ENCODE results near the gene RNPC3.
"Not testable (repeated sequence)": the region's sequence is repeated elsewhere in the genome, so short reads cannot be mapped to it uniquely, and the experiment has no call there.

The RNPC3 gene

GRCh38 chr1:103576784-103577183 is 51.3 kb downstream of the RNPC3 start:
- not testable (repeated sequence) for H3K4me3 Mint-ChIP-seq, H3K9me3 Mint-ChIP-seq

GRCh38 chr1:103582464-103582863 is 57.0 kb downstream of the RNPC3 start:
- H3K27ac Mint-ChIP-seq = no peak overlapping the region
- H3K4me3 Mint-ChIP-seq = no peak overlapping the region

More at GRCh38 chr1:103576784-103577183, 51.3 kb downstream of the RNPC3 start:
- not testable (repeated sequence) for H3K27ac Mint-ChIP-seq; H3K4me1 Mint-ChIP-seq (ENCODE audit: low read depth); H3K36me3 Mint-ChIP-seq (ENCODE audit: low read depth); H3K27me3 Mint-ChIP-seq (ENCODE audit: low read depth)

GRCh38 chr1:103583887-103584286 is 58.4 kb downstream of the RNPC3 start:
- no peak overlapping the region for H3K4me3 Mint-ChIP-seq
- H3K9me3 Mint-ChIP-seq = peaks cover 3% of the 10 kb centered on the region
- H3K27me3 Mint-ChIP-seq (ENCODE audit: low read depth) = no peaks in the 10 kb centered on the region
- no peak overlapping the region for H3K27ac Mint-ChIP-seq
- H3K4me1 Mint-ChIP-seq (ENCODE audit: low read depth) = no peaks in the 10 kb centered on the region
- H3K36me3 Mint-ChIP-seq (ENCODE audit: low read depth) = no peaks in the 10 kb centered on the region

More at GRCh38 chr1:103582464-103582863, 57.0 kb downstream of the RNPC3 start:
- Mint-ChIP-seq H3K27me3 (ENCODE audit: low read depth) (no peaks in the 10 kb centered on the region), H3K36me3 (ENCODE audit: low read depth) (no peaks in the 10 kb centered on the region), H3K4me1 (ENCODE audit: low read depth) (no peaks in the 10 kb centered on the region), H3K9me3 (no peaks in the 10 kb centered on the region)

GRCh38 chr1:103584537-103584936 is 59.0 kb downstream of the RNPC3 start:
- H3K27me3 Mint-ChIP-seq (ENCODE audit: low read depth) = no peaks in the 10 kb centered on the region
- H3K4me3 Mint-ChIP-seq = no peak overlapping the region
- no peak overlapping the region for H3K27ac Mint-ChIP-seq

GRCh38 chr1:103602740-103603139 is 77.2 kb downstream of the RNPC3 start:
- not testable (repeated sequence) for H3K4me3 Mint-ChIP-seq; H3K9me3 Mint-ChIP-seq; H3K27me3 Mint-ChIP-seq (ENCODE audit: low read depth); H3K27ac Mint-ChIP-seq; H3K4me1 Mint-ChIP-seq (ENCODE audit: low read depth); H3K36me3 Mint-ChIP-seq (ENCODE audit: low read depth)

More at GRCh38 chr1:103584537-103584936, 59.0 kb downstream of the RNPC3 start:
- Mint-ChIP-seq H3K9me3 (peaks cover 7% of the 10 kb centered on the region), H3K4me1 (ENCODE audit: low read depth) (no peaks in the 10 kb centered on the region), H3K36me3 (ENCODE audit: low read depth) (no peaks in the 10 kb centered on the region)

Data from T-helper 1 cell treated with Interleukin-12 subunit alpha and Interleukin-12 subunit beta and Interleukin-4 antibody, amounts not matched to agents 30 μg/mL and 1 μg/mL, for 36 hours (primary cell).